Thyroid gland (tissue), 4 donors: ENCODE measurements around the gene CACNA1H. TPM values are rescaled to one million over a fixed set of nuclear protein-coding genes. Genes with fewer than 3 reads are reported as not detected.
A peak's percentile ranks its signal among the peaks of the same experiment; 100 is the strongest.

ENCODE experiments used
- DNase-seq, 2 donors: peaks; one replicate each; pipeline ENCODE4 v3.0.0-alpha.2; 2019
- H3K27ac ChIP-seq, 3 donors: fragments of 200-600 bp; sonication (generic); 1 replicate in 2 of 3; 2 replicates in 1 of 3; pipeline ENCODE4 v1.5.1; 2016 to 2019; ENCODE audit warnings: mild to moderate bottlenecking in 1 of 3, moderate library complexity in 1 of 3
- H3K27me3 ChIP-seq: fragments of 200-600 bp; sonication (generic); one replicate; pipeline ENCODE4 v1.5.1; 2019
- H3K36me3 ChIP-seq, 2 donors: fragments of 200-600 bp; sonication (generic); one replicate each; pipeline ENCODE4 v1.5.1; 2016 to 2019
- H3K4me1 ChIP-seq, 2 donors: fragments of 200-600 bp; sonication (generic); one replicate each; pipeline ENCODE4 v1.5.1; 2017 to 2019
- H3K4me3 ChIP-seq, 3 donors: fragments of 200-600 bp; sonication (generic); replicated peaks in 1 of 3; 1 replicate in 2 of 3; 2 replicates in 1 of 3; pipeline ENCODE4 v1.5.1; 2016; ENCODE audit warnings: mild to moderate bottlenecking in 1 of 3
- H3K9me3 ChIP-seq: fragments of 200-600 bp; sonication (generic); one replicate; pipeline ENCODE4 v1.5.1; 2017
- CTCF ChIP-seq, 6 experiments: fragments of 200-600 bp in 3 of 6; fragments of 450-650 bp in 3 of 6; sonication (generic) in 3 of 6; IDR thresholded peaks; one replicate each; pipeline ENCODE4 v1.5.1; 2016 to 2019; ENCODE audit warnings: antibody characterized with exemption in 6 of 6, mild to moderate bottlenecking in 2 of 6, inconsistent platforms in 1 of 6, moderate library complexity in 1 of 6
- POLR2A ChIP-seq, 2 donors: fragments of 450-650 bp; IDR thresholded peaks; one replicate each; pipeline ENCODE4 v1.6.1; 2017; ENCODE audit warnings: antibody characterized with exemption in 2 of 2, mild to moderate bottlenecking in 2 of 2, moderate library complexity in 1 of 2
- WGBS, 2 donors: methylation state at CpG; one replicate each; pipeline ENCODE4 v1.1.5; 2017; 5-methylcytosine and 5-hydroxymethylcytosine counted together
- intact Hi-C: fragments of 100-400 bp; cut with DNase I; formaldehyde crosslinking; loops from one replicate; pipeline ENCODE4 v1.15.1; 2023
- total RNA-seq, 4 donors: library from RNA; depleted of rRNA; stranded (reverse); fragments of >200 nt; gene quantifications; one replicate each; pipeline ENCODE4 v1.2.3, GENCODE V29; 2016

Gene CACNA1H
- total RNA-seq, 4 donors from 2014 or later = 8.4 to 12.4 (median 9.3) TPM

- Histone ChIP-seq H3K36me3 (no peaks in the 10 kb centered on the region), H3K27me3 (no peaks in the 10 kb centered on the region), H3K4me1 (peaks cover 18 to 38% of the 10 kb centered on the region in 2 donors), H3K4me3 (no peak overlapping the region), H3K9me3 (no peaks in the 10 kb centered on the region), H3K27ac (no peak overlapping the region)
- TF ChIP-seq CTCF (IDR thresholded peaks at IDR 0.05) (no peak), POLR2A (IDR thresholded peaks at IDR 0.05) (no peak)
- 63 to 68% methylated on average over 20 to 31 of the region's 65 CpGs for WGBS, 2 donors
- DNase-seq = no peak
- intact Hi-C loops = no loop called here
Measured at GRCh38 chr16:1158456-1159324, 5.8 kb downstream of the CACNA1H start.

GRCh38 chr16:1159325-1159972 is 6.5 kb downstream of the CACNA1H start:
- 51 to 57% methylated on average over 22 to 27 of the region's 28 CpGs for WGBS, 2 donors
- intact Hi-C loops = no loop called here
- Histone ChIP-seq H3K36me3 (no peaks in the 10 kb centered on the region), H3K9me3 (no peaks in the 10 kb centered on the region), H3K4me1 (peaks cover 12 to 30% of the 10 kb centered on the region in 2 donors), H3K27me3 (no peaks in the 10 kb centered on the region), H3K4me3 (no peak overlapping the region), H3K27ac (peak overlapping the region; percentile 52 to 71 (median 63))
- no peak for DNase-seq
- TF ChIP-seq POLR2A (IDR thresholded peaks at IDR 0.05) (no peak), CTCF (IDR thresholded peaks at IDR 0.05) (no peak)

- no peaks in the 10 kb centered on the region for H3K27me3 ChIP-seq
- intact Hi-C loops = no loop called here
- peak; percentile 90 to 92 for DNase-seq
- 24 to 61% methylated on average over 18 to 43 of the region's 56 CpGs for WGBS, 2 donors
- TF ChIP-seq CTCF (IDR thresholded peaks at IDR 0.05) (no peak), POLR2A (IDR thresholded peaks at IDR 0.05) (peak in 1 of 2 donors; percentile 55)
- H3K4me1 ChIP-seq = peaks cover 12 to 24% of the 10 kb centered on the region in 2 donors
- H3K27ac ChIP-seq = peak overlapping the region; percentile 52 to 71 (median 63)
- peak overlapping the region in 1 of 3 donors; percentile 19 for H3K4me3 ChIP-seq
- H3K9me3 ChIP-seq = no peaks in the 10 kb centered on the region
- H3K36me3 ChIP-seq = no peaks in the 10 kb centered on the region
Measured at GRCh38 chr16:1159973-1160772, 7.3 kb downstream of the CACNA1H start.

DNA sequence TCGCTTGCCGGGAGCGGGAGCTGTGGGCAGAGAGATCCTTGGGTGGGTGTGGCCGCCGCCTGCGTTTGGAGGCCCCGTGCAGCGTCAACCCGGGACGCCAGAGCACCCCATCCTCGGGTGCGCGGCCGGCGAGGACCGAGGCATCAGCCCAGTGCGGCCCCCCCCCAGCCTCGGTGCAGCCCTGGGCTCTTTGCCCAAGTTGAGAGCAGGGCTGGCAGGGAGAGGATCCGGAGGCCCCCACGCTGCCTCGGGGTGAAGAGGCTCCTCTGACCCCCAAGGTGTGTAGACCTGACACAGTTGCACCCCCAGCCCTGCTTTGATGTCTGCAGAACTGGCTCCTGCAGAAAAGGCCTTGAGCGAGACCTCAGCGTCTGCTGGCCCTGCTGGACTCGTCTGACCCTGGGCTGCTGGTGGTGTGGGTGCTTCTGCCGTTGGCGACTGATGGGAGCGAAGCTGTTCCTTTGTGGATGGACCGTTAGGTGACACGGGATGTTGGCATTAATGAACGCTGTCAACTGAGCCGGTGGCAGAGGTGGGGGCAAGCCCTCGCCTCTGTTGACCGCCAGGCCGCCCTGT is 8.0 kb downstream of the CACNA1H start:
- DNase-seq = no peak
- H3K4me1 ChIP-seq = peaks cover 12 to 21% of the 10 kb centered on the region in 2 donors
- H3K27ac ChIP-seq = peak overlapping the region; percentile 52 to 71 (median 63)
- intact Hi-C loops = no loop called here
- H3K4me3 ChIP-seq = peak overlapping the region in 1 of 3 donors; percentile 19
- no peaks in the 10 kb centered on the region for H3K27me3 ChIP-seq
- H3K9me3 ChIP-seq = no peaks in the 10 kb centered on the region
- TF ChIP-seq CTCF (IDR thresholded peaks at IDR 0.05) (no peak), POLR2A (IDR thresholded peaks at IDR 0.05) (no peak)
- 83% methylated on average over 12 to 16 of the region's 34 CpGs for WGBS, 2 donors
- H3K36me3 ChIP-seq = no peaks in the 10 kb centered on the region
